H1 (cell line): ENCODE measurements around the gene OTOS. TPM values are rescaled to one million over a fixed set of nuclear protein-coding genes. Genes with fewer than 3 reads are reported as not detected.

ENCODE experiments used
- CTCF ChIA-PET: fragments of 300-600 bp; sonication (Branson Sonifier 250); formaldehyde crosslinking; loops from one replicate; lab custom pipeline; 2021; ENCODE audit not compliant: partially characterized antibody; lab: Charles Lee
- POLR2A ChIA-PET: fragments of 300-600 bp; sonication (Branson Sonifier 250); formaldehyde crosslinking; loops from one replicate; lab custom pipeline; 2021; ENCODE audit warnings: inconsistent platforms; ENCODE audit not compliant: partially characterized antibody; lab: Charles Lee
- DNase-seq, 2 experiments: peaks; one replicate each; pipeline versions ENCODE4 v3.0.0 to v3.0.0-alpha.2; 2010 to 2022; ENCODE audit warnings: low spot score in 2 of 2, low read depth in 1 of 2, mixed read lengths in 1 of 2
- FAIRE-seq: peaks from 2 replicates; lab custom pipeline; 2011; peaks lifted over from hg19 to GRCh38; lab: Jason Lieb, UNC
- H2AFZ ChIP-seq: 2 replicates; pipeline ENCODE4 v1.8.1; 2012; ENCODE audit warnings: low read length, inconsistent platforms
- H2AK5ac ChIP-seq: 2 replicates; pipeline ENCODE4 v1.6.1; 2013; ENCODE audit warnings: low read depth, low read length
- H2BK120ac ChIP-seq: replicated peaks from 2 replicates; pipeline ENCODE3; 2013; ENCODE audit warnings: low read depth, low read length, inconsistent platforms
- H2BK12ac ChIP-seq: 2 replicates; pipeline ENCODE4 v1.6.1; 2013; ENCODE audit warnings: low read depth, low read length
- H2BK15ac ChIP-seq: 2 replicates; pipeline ENCODE4 v1.6.1; 2013; ENCODE audit warnings: low read length
- H2BK20ac ChIP-seq: 2 replicates; pipeline ENCODE4 v1.6.1; 2013; ENCODE audit warnings: low read length
- H2BK5ac ChIP-seq: 2 replicates; pipeline ENCODE4 v1.6.1; 2013; ENCODE audit warnings: low read depth, low read length
- H3K14ac ChIP-seq: 2 replicates; pipeline ENCODE4 v1.6.1; 2013; ENCODE audit warnings: inconsistent platforms; ENCODE audit not compliant: insufficient read length
- H3K18ac ChIP-seq: 2 replicates; pipeline ENCODE4 v1.6.1; 2013; ENCODE audit warnings: low read length; ENCODE audit errors: extremely low read depth
- H3K23ac ChIP-seq: 2 replicates; pipeline ENCODE4 v1.6.1; 2013; ENCODE audit warnings: inconsistent platforms; ENCODE audit not compliant: insufficient read length
- H3K23me2 ChIP-seq: 2 replicates; pipeline ENCODE4 v1.6.1; 2013; ENCODE audit warnings: low read depth, low read length
- H3K27ac ChIP-seq: 2 replicates; pipeline ENCODE4 v1.6.1; 2011; ENCODE audit warnings: low read depth, low read length, inconsistent platforms
- H3K27me3 ChIP-seq, 4 experiments: replicated peaks in 1 of 4; 1 replicate in 1 of 4; 2 replicates in 3 of 4; pipeline versions ENCODE4 v1.6.1 to v1.8.1; 2011 to 2013; ENCODE audit warnings: low read length in 3 of 4, mild to moderate bottlenecking in 3 of 4, inconsistent platforms in 2 of 4, mixed read lengths in 2 of 4, moderate library complexity in 1 of 4; ENCODE audit not compliant: control insufficient read depth in 3 of 4, insufficient read depth in 3 of 4; ENCODE audit errors: extremely low read depth in 1 of 4
- H3K36me3 ChIP-seq, 4 experiments: 2 replicates each; pipeline versions ENCODE4 v1.6.1 to v1.8.1; 2011 to 2013; ENCODE audit warnings: mild to moderate bottlenecking in 4 of 4, low read length in 3 of 4, moderate library complexity in 2 of 4, control low read depth in 1 of 4, inconsistent platforms in 1 of 4; ENCODE audit not compliant: insufficient read depth in 4 of 4, control insufficient read depth in 2 of 4
- H3K4ac ChIP-seq: replicated peaks from 2 replicates; pipeline ENCODE3; 2013; ENCODE audit warnings: low read length, low read depth, mixed read lengths, inconsistent platforms; ENCODE audit not compliant: insufficient read length
- H3K4me1 ChIP-seq, 4 experiments: replicated peaks in 1 of 4; 1 replicate in 1 of 4; 2 replicates in 3 of 4; pipeline versions ENCODE4 v1.6.1 to v1.8.1; 2011 to 2013; ENCODE audit warnings: low read length in 3 of 4, inconsistent platforms in 2 of 4, mixed read lengths in 1 of 4; ENCODE audit not compliant: insufficient read depth in 4 of 4, control insufficient read depth in 3 of 4
- H3K4me2 ChIP-seq, 2 experiments: 2 replicates each; pipeline versions ENCODE4 v1.6.1 to v1.8.1; 2011 to 2013; ENCODE audit warnings: low read depth in 2 of 2, low read length in 2 of 2, control low read depth in 1 of 2, inconsistent platforms in 1 of 2, mild to moderate bottlenecking in 1 of 2; ENCODE audit not compliant: insufficient read depth in 1 of 2
- H3K4me3 ChIP-seq, 4 experiments: fragments of 200-600, 300-600 bp in 1 of 4; sonication (generic), shearing (Covaris generic), sonication (Bioruptor Twin) in 1 of 4; 2 replicates each; pipeline versions ENCODE4 v1.5.1 to v1.8.1; 2011 to 2016; ENCODE audit warnings: low read length in 4 of 4, low read depth in 3 of 4, control low read depth in 2 of 4, inconsistent platforms in 2 of 4, mild to moderate bottlenecking in 2 of 4, mixed read lengths in 1 of 4, moderate library complexity in 1 of 4; ENCODE audit not compliant: insufficient read depth in 2 of 4; ENCODE audit errors: extremely low read depth in 1 of 4
- H3K56ac ChIP-seq: replicated peaks from 2 replicates; pipeline ENCODE3; 2013; ENCODE audit warnings: low read depth, mild to moderate bottlenecking, mixed read lengths, low read length, inconsistent platforms; ENCODE audit not compliant: insufficient read length
- H3K79me1 ChIP-seq: 2 replicates; pipeline ENCODE4 v1.6.1; 2013; ENCODE audit warnings: low read depth, low read length, control low read depth
- H3K79me2 ChIP-seq, 2 experiments: 2 replicates each; pipeline versions ENCODE4 v1.6.1 to v1.8.1; 2012 to 2013; ENCODE audit warnings: low read length in 2 of 2, mild to moderate bottlenecking in 2 of 2, inconsistent platforms in 1 of 2; ENCODE audit not compliant: insufficient read depth in 2 of 2, control insufficient read depth in 1 of 2
- H3K9ac ChIP-seq, 4 experiments: replicated peaks in 1 of 4; 1 replicate in 1 of 4; 2 replicates in 3 of 4; pipeline versions ENCODE4 v1.6.1 to v1.8.1; 2011 to 2013; ENCODE audit warnings: low read depth in 3 of 4, low read length in 3 of 4, control low read depth in 2 of 4, mild to moderate bottlenecking in 2 of 4, moderate library complexity in 2 of 4, inconsistent platforms in 1 of 4; ENCODE audit errors: extremely low read depth in 1 of 4
- H3K9me3 ChIP-seq, 2 experiments: 2 replicates each; pipeline versions ENCODE4 v1.6.1 to v1.8.1; 2012 to 2013; ENCODE audit warnings: mild to moderate bottlenecking in 2 of 2, moderate library complexity in 2 of 2, control low read depth in 1 of 2, inconsistent platforms in 1 of 2, low read depth in 1 of 2, low read length in 1 of 2, mixed read lengths in 1 of 2; ENCODE audit not compliant: insufficient read depth in 2 of 2
- H4K20me1 ChIP-seq, 2 experiments: replicated peaks in 1 of 2; 2 replicates each; pipeline versions ENCODE3 to v1.8.1; 2011 to 2013; ENCODE audit warnings: inconsistent platforms in 2 of 2, low read length in 2 of 2, mild to moderate bottlenecking in 1 of 2; ENCODE audit not compliant: insufficient read depth in 2 of 2, control insufficient read depth in 1 of 2
- H4K5ac ChIP-seq: 2 replicates; pipeline ENCODE4 v1.6.1; 2013; ENCODE audit warnings: low read length, low read depth, mixed read lengths, inconsistent platforms; ENCODE audit not compliant: insufficient read length
- H4K8ac ChIP-seq: 2 replicates; pipeline ENCODE4 v1.8.0; 2013; ENCODE audit warnings: mild to moderate bottlenecking, moderate library complexity, low read length, inconsistent platforms; ENCODE audit not compliant: insufficient read depth; ENCODE audit errors: extremely low read depth
- H4K91ac ChIP-seq: replicated peaks from 2 replicates; pipeline ENCODE3; 2013; ENCODE audit warnings: low read length, mixed read lengths, inconsistent platforms; ENCODE audit not compliant: insufficient read length
- CHD2 ChIP-seq: IDR thresholded peaks from 2 replicates; pipeline ENCODE4 v1.6.1; 2012; ENCODE audit warnings: low read length, improper control_type of control experiment
- HDAC6 ChIP-seq: IDR thresholded peaks from one replicate; pipeline ENCODE4 v1.7.1; 2012; ENCODE audit warnings: low read depth, mild to moderate bottlenecking, inconsistent platforms, low read length, moderate library complexity
- JUN ChIP-seq: IDR thresholded peaks from 2 replicates; pipeline ENCODE4 v1.6.1; 2011; ENCODE audit warnings: low read depth, mild to moderate bottlenecking, improper control_type of control experiment, low read length
- JUND ChIP-seq: IDR thresholded peaks from 2 replicates; pipeline ENCODE4 v1.6.1; 2011; ENCODE audit warnings: mild to moderate bottlenecking, improper control_type of control experiment, low read length
- SP2 ChIP-seq: IDR thresholded peaks from 2 replicates; pipeline ENCODE4 v1.6.1; 2012; ENCODE audit warnings: mild to moderate bottlenecking, low read length, inconsistent platforms
- ZNF274 ChIP-seq: IDR thresholded peaks from 2 replicates; pipeline ENCODE4 v1.7.0; 2012; ENCODE audit warnings: low read length, borderline replicate concordance; ENCODE audit errors: extremely low read depth
- WGBS, 2 experiments: shearing (Covaris generic) in 1 of 2; methylation state at CpG; one replicate each; pipeline versions ENCODE4 v1.1.6 to v1.1.7; 2013 to 2015; ENCODE audit warnings: low lambda C conversion rate in 2 of 2, mixed read lengths in 2 of 2, inconsistent platforms in 1 of 2, low coverage in 1 of 2, missing lambda C conversion rate in 1 of 2; ENCODE audit not compliant: insufficient replicate concordance in 2 of 2, insufficient coverage in 1 of 2, insufficient read length in 1 of 2; ENCODE audit errors: extremely low coverage in 1 of 2, missing lambda C conversion rate in 1 of 2; 5-methylcytosine and 5-hydroxymethylcytosine counted together
- polyA plus RNA-seq, 7 experiments: library from polyadenylated mRNA; depleted of rRNA in 3 of 7; stranded (reverse) in 5 of 7; unstranded in 2 of 7; fragments of >200 nt in 5 of 7; fragments of 200-250 nt in 2 of 7; gene quantifications; 1 replicate in 5 of 7; 2 replicates in 1 of 7; 4 replicates in 1 of 7; pipeline versions ENCODE4 v1.2.1 to v1.2.3, GENCODE V29; 2011 to 2013; ENCODE audit warnings: missing spikeins in 2 of 7, mixed read lengths in 2 of 7
- total RNA-seq: library from RNA; stranded (reverse); fragmentation: NEBNext Ultra II Directional; extraction: Animal tissue kit (Norgen Biotek cat#: 25700); gene quantifications from 2 replicates; pipeline ENCODE4 v1.2.1, GENCODE V29; 2021
- TF ChIP-seq, protein P1 (sequence below): IDR thresholded peaks from 2 replicates; pipeline ENCODE4 v1.6.1; 2012; ENCODE audit warnings: inconsistent platforms
- TF ChIP-seq, protein P2 (sequence below): IDR thresholded peaks from 2 replicates; pipeline ENCODE4 v1.6.1; 2012; ENCODE audit warnings: low read length, inconsistent platforms
- TF ChIP-seq, protein P3 (sequence below): IDR thresholded peaks from 2 replicates; pipeline ENCODE4 v1.6.1; 2011; ENCODE audit warnings: low read depth, mild to moderate bottlenecking, low read length; ENCODE audit not compliant: insufficient read depth

The OTOS gene
- total and polyA plus RNA-seq, 2 of the 8 experiments (the other 6 are each of a cell fraction or from before 2014, with no cell fraction given) = 0.17 TPM; not detected in 1

DNA sequence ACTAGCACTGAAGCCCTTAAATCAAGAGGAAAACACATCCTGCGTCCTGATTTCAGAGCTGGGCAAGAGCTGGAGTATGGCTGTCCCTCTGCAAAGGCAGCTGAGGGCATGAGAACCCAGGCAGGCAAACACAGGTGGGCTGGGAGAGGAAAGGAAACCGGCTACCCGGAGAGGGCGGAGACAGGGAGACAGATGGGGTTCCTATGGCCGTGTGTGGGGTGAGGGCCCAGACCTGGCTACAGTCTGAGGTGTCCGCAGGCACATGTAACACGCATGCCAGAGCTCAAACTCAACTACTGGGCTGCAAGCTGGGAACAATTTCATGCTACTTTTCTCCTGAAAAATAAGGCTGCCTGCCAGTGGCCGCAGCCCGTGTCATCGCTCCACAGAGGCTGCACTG is 7.1 kb downstream of the OTOS start:
- ChIA-PET POLR2A (interaction anchor here (1.3 kb wide), 1 partner anchor 10 kb away, joined by 4 read pairs; no protein-coding TSS in a partner anchor), CTCF (interaction anchor here (1.0 to 1.8 kb wide), 3 partner anchors 10 to 67 kb away, joined by 3 to 9 read pairs (median 4); no protein-coding TSS in a partner anchor)
- H3K4me2 ChIP-seq = no peak overlapping the region
- peaks cover 10% of the 10 kb centered on the region for H3K79me1 ChIP-seq
- no peak overlapping the region for H3K27ac ChIP-seq
- DNase-seq (no peak), FAIRE-seq (no peak)
- no peak overlapping the region for H4K5ac ChIP-seq
- no peak overlapping the region for H2BK20ac ChIP-seq
- H4K91ac ChIP-seq = no peak overlapping the region
- peaks cover 16% of the 10 kb centered on the region in 2 experiments for H4K20me1 ChIP-seq
- no peak overlapping the region for H2AK5ac ChIP-seq
- H3K9ac ChIP-seq = no peak overlapping the region
- H2BK12ac ChIP-seq = no peak overlapping the region
- H3K4me1 ChIP-seq = peaks cover 0 to 11% (median 9%) of the 10 kb centered on the region in 4 experiments; a peak in 6 of 7 replicates
- H3K23ac ChIP-seq = no peak overlapping the region
- H2BK5ac ChIP-seq = no peak overlapping the region
- no peak overlapping the region for H4K8ac ChIP-seq
- 95% methylated on average over 10 of the region's 10 CpGs; no CpG with 5 or more reads in 1 of the 2 experiments for WGBS, 2 experiments
- H3K23me2 ChIP-seq = peaks cover 14% of the 10 kb centered on the region; the same call in 1 of the 2 replicates
- H2BK15ac ChIP-seq = no peak overlapping the region
- H3K56ac ChIP-seq = no peak overlapping the region
- peaks cover 19 to 48% (median 46%) of the 10 kb centered on the region in 4 experiments for H3K36me3 ChIP-seq
- H3K27me3 ChIP-seq = peaks cover 0 to 8% (median 6%) of the 10 kb centered on the region in 4 experiments; a peak in 5 of 7 replicates
- H3K9me3 ChIP-seq = no peaks in the 10 kb centered on the region
- no peak overlapping the region for H2BK120ac ChIP-seq
- H3K14ac ChIP-seq = no peak overlapping the region
- no peak overlapping the region for H3K4me3 ChIP-seq
- H3K18ac ChIP-seq = no peak overlapping the region
- no peak overlapping the region for H3K4ac ChIP-seq
- H3K79me2 ChIP-seq = peaks cover 13 to 23% of the 10 kb centered on the region in 2 experiments
- H2AFZ ChIP-seq = no peak overlapping the region
- TF ChIP-seq HDAC6 = no peak
- TF ChIP-seq, protein P1, sequence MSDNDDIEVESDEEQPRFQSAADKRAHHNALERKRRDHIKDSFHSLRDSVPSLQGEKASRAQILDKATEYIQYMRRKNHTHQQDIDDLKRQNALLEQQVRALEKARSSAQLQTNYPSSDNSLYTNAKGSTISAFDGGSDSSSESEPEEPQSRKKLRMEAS = no peak
- TF ChIP-seq, protein P2, sequence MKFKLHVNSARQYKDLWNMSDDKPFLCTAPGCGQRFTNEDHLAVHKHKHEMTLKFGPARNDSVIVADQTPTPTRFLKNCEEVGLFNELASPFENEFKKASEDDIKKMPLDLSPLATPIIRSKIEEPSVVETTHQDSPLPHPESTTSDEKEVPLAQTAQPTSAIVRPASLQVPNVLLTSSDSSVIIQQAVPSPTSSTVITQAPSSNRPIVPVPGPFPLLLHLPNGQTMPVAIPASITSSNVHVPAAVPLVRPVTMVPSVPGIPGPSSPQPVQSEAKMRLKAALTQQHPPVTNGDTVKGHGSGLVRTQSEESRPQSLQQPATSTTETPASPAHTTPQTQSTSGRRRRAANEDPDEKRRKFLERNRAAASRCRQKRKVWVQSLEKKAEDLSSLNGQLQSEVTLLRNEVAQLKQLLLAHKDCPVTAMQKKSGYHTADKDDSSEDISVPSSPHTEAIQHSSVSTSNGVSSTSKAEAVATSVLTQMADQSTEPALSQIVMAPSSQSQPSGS = no peak
- no peak for TF ChIP-seq JUN
- TF ChIP-seq SP2 = no peak
- no peak for TF ChIP-seq JUND
- TF ChIP-seq CHD2 = no peak
- TF ChIP-seq, protein P3, sequence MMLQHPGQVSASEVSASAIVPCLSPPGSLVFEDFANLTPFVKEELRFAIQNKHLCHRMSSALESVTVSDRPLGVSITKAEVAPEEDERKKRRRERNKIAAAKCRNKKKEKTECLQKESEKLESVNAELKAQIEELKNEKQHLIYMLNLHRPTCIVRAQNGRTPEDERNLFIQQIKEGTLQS = no peak
- no peak for TF ChIP-seq ZNF274
